PC-3 (cell line): ENCODE results near the gene DAB1. TPM values are rescaled to one million over a fixed set of nuclear protein-coding genes. Genes with fewer than 3 reads are reported as not detected.

Experiments
- ATAC-seq: fragments of 200-7000 bp; cut with Tn5 transposase; 2 replicates; pipeline ENCODE4 v1.9.1; 2020; ENCODE audit warnings: mild to moderate bottlenecking, moderate library complexity
- BruUV-seq: library from RNA; stranded (reverse); fragments of 400-500 nt; replicated peaks from 2 replicates; lab custom pipeline; 2021; lab: Mats Ljungman, UMichigan
- CTCF ChIA-PET: fragments of 300-600 bp; sonication (Branson Sonifier 250); formaldehyde crosslinking; loops from one replicate; lab custom pipeline; 2022; ENCODE audit warnings: antibody characterized with exemption; lab: Charles Lee
- POLR2A ChIA-PET: fragments of 300-600 bp; sonication (Branson Sonifier 250); formaldehyde crosslinking; loops from one replicate; lab custom pipeline; 2022; ENCODE audit warnings: antibody characterized with exemption; ENCODE audit not compliant: unreplicated experiment; lab: Charles Lee
- DNase-seq: peaks from one replicate; pipeline ENCODE4 v3.0.0-alpha.2; 2015
- H2AFZ ChIP-seq: fragments of 300-600 bp; sonication (generic); 2 replicates; pipeline ENCODE4 v1.6.0; 2016; ENCODE audit warnings: antibody characterized with exemption, low read length
- H3F3A ChIP-seq: fragments of 300-600 bp; sonication (generic); one replicate; pipeline ENCODE4 v1.6.0; 2017; ENCODE audit warnings: antibody characterized with exemption, low read length, control low read depth, mild to moderate bottlenecking; ENCODE audit not compliant: unreplicated experiment
- H3K27ac ChIP-seq: fragments of 300-600 bp; sonication (generic); 2 replicates; pipeline ENCODE4 v1.5.1; 2016; ENCODE audit warnings: mild to moderate bottlenecking, low read length
- H3K27me3 ChIP-seq: fragments of 300-600 bp; sonication (generic); 2 replicates; pipeline ENCODE4 v1.6.1; 2016; ENCODE audit warnings: low read length, mixed read lengths
- H3K36me3 ChIP-seq: fragments of 300-600 bp; sonication (generic); 2 replicates; pipeline ENCODE4 v1.6.1; 2016; ENCODE audit warnings: low read depth, mixed run types, low read length, mixed read lengths
- H3K4me1 ChIP-seq: fragments of 300-600 bp; sonication (generic); 2 replicates; pipeline ENCODE4 v1.5.1; 2016; ENCODE audit warnings: low read length; ENCODE audit not compliant: insufficient read depth
- H3K4me2 ChIP-seq: fragments of 300-600 bp; sonication (generic); 2 replicates; pipeline ENCODE4 v1.6.0; 2016; ENCODE audit warnings: low read length
- H3K4me3 ChIP-seq: fragments of 300-600 bp; sonication (generic); 2 replicates; pipeline ENCODE4 v1.5.1; 2016; ENCODE audit warnings: mild to moderate bottlenecking, low read length, mixed read lengths
- H3K79me2 ChIP-seq: fragments of 300-600 bp; sonication (generic); 2 replicates; pipeline ENCODE4 v1.6.1; 2017; ENCODE audit warnings: low read length, mixed read lengths
- H3K9ac ChIP-seq: fragments of 300-600 bp; sonication (generic); 2 replicates; pipeline ENCODE4 v1.6.0; 2016; ENCODE audit warnings: mild to moderate bottlenecking, low read length
- H3K9me2 ChIP-seq: fragments of 300-600 bp; sonication (generic); replicated peaks from 2 replicates; pipeline ENCODE4 v1.6.1; 2016; ENCODE audit warnings: mixed run types, low read length, mixed read lengths
- H3K9me3 ChIP-seq: fragments of 300-600 bp; sonication (generic); 2 replicates; pipeline ENCODE4 v1.6.1; 2016; ENCODE audit warnings: low read length, mixed read lengths
- H4K20me1 ChIP-seq: fragments of 300-600 bp; sonication (generic); 2 replicates; pipeline ENCODE4 v1.6.1; 2016; ENCODE audit warnings: low read length, mixed read lengths
- EZH2 ChIP-seq: fragments of 300-600 bp; sonication (generic); IDR thresholded peaks from one replicate; pipeline ENCODE4 v1.6.1; 2017; ENCODE audit warnings: antibody characterized with exemption, mild to moderate bottlenecking, low read length; ENCODE audit not compliant: unreplicated experiment
- EZH2phosphoT487 ChIP-seq: fragments of 300-600 bp; sonication (generic); IDR thresholded peaks from 2 replicates; pipeline ENCODE4 v1.6.1; 2018; ENCODE audit warnings: mild to moderate bottlenecking, antibody characterized with exemption, low read length, borderline replicate concordance
- intact Hi-C: fragments of 100-400 bp; cut with micrococcal nuclease; formaldehyde crosslinking; loops from 2 replicates; pipeline ENCODE4 v1.9.0; 2023
- total RNA-seq: library from RNA; depleted of rRNA; stranded (reverse); fragments of >200 nt; gene quantifications from 2 replicates; pipeline ENCODE4 v1.2.3, GENCODE V29; 2014
- TF ChIP-seq, protein P1 (sequence below): fragments of 300-600 bp; sonication (generic); conservative IDR thresholded peaks from 2 replicates; pipeline ENCODE4 v1.5.1; 2017; ENCODE audit warnings: antibody characterized with exemption, low read depth, mild to moderate bottlenecking, low read length

DAB1 gene
- total RNA-seq, 1 experiment from 2014 or later, result not detected

DNA sequence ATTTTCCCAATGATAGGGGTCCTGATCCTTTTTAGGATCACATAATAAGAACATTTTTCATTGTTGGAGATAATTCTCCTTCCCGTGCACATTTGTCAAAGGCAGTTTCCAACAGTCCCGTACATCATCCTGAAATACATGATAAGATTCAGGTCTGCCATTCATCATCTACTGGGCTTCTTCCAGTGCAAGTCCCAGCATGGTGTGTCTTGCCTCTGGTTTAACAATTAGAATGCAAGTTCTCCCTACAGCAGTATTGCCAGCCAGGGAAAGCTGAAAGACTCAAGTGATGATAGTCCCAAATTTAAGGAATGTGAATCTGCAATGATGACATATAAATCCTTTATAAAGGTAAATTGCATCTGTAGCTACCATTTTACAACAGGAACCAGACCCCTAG, 146.2 kb downstream of the DAB1 start:
- H3K36me3 ChIP-seq, result no peaks in the 10 kb centered on the region
- H3K27ac ChIP-seq, result no peak overlapping the region
- no peaks in the 10 kb centered on the region for H3K9me2 ChIP-seq
- no peak overlapping the region for H3K9ac ChIP-seq
- no TSS peak for BruUV-seq
- no peaks in the 10 kb centered on the region for H4K20me1 ChIP-seq
- no peak overlapping the region for H3K4me2 ChIP-seq
- H3K4me3 ChIP-seq, result no peak overlapping the region
- no peak for TF ChIP-seq EZH2phosphoT487
- TF ChIP-seq, protein P1, sequence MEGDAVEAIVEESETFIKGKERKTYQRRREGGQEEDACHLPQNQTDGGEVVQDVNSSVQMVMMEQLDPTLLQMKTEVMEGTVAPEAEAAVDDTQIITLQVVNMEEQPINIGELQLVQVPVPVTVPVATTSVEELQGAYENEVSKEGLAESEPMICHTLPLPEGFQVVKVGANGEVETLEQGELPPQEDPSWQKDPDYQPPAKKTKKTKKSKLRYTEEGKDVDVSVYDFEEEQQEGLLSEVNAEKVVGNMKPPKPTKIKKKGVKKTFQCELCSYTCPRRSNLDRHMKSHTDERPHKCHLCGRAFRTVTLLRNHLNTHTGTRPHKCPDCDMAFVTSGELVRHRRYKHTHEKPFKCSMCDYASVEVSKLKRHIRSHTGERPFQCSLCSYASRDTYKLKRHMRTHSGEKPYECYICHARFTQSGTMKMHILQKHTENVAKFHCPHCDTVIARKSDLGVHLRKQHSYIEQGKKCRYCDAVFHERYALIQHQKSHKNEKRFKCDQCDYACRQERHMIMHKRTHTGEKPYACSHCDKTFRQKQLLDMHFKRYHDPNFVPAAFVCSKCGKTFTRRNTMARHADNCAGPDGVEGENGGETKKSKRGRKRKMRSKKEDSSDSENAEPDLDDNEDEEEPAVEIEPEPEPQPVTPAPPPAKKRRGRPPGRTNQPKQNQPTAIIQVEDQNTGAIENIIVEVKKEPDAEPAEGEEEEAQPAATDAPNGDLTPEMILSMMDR, result no peak
- TF ChIP-seq EZH2, result no peak
- ATAC-seq, result no peak
- no peaks in the 10 kb centered on the region for H3K9me3 ChIP-seq
- DNase-seq, result no peak
- no peaks in the 10 kb centered on the region for H3K4me1 ChIP-seq
- intact Hi-C loops, result no loop called here
- peaks cover 6% of the 10 kb centered on the region; the same call in 1 of the 2 replicates for H3K27me3 ChIP-seq
- no peaks in the 10 kb centered on the region for H3F3A ChIP-seq
- POLR2A ChIA-PET, result no interaction called here
- H3K79me2 ChIP-seq, result no peaks in the 10 kb centered on the region
- CTCF ChIA-PET, result no interaction called here
- no peak overlapping the region for H2AFZ ChIP-seq

DNA sequence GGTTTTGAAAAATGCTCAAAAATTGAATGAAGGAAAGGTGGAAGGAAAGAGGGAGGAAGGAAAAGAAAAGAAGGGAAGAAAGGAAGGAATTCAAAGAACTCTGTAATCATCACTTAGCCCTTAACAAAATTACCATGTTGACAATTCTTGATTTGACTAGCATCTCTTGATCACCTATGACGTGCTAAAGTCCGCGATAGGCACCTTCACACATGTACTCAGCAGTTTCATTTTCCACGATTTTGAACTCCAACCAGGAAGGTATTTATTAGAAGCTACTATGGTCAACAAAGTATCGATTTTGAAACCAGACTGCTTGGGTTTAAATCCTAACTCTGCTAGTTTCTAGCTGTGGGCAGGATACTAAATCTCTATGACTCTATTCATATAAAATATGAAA, 146.9 kb downstream of the DAB1 start:
- H2AFZ ChIP-seq, result no peak overlapping the region
- H3K27me3 ChIP-seq, result peaks cover 6% of the 10 kb centered on the region; the same call in 1 of the 2 replicates
- H3K79me2 ChIP-seq, result no peaks in the 10 kb centered on the region
- H3K9me3 ChIP-seq, result no peaks in the 10 kb centered on the region
- H3K4me3 ChIP-seq, result no peak overlapping the region
- ATAC-seq, result no peak
- no peaks in the 10 kb centered on the region for H3F3A ChIP-seq
- H3K36me3 ChIP-seq, result no peaks in the 10 kb centered on the region
- no peaks in the 10 kb centered on the region for H3K4me1 ChIP-seq
- intact Hi-C loops, result no loop called here
- H3K9ac ChIP-seq, result no peak overlapping the region
- no peaks in the 10 kb centered on the region for H4K20me1 ChIP-seq
- DNase-seq, result no peak
- CTCF ChIA-PET, result no interaction called here
- H3K9me2 ChIP-seq, result no peaks in the 10 kb centered on the region
- no TSS peak for BruUV-seq
- H3K4me2 ChIP-seq, result no peak overlapping the region
- no peak overlapping the region for H3K27ac ChIP-seq
- POLR2A ChIA-PET, result no interaction called here
- TF ChIP-seq, protein P1, result no peak
- no peak for TF ChIP-seq EZH2phosphoT487
- no peak for TF ChIP-seq EZH2

DNA sequence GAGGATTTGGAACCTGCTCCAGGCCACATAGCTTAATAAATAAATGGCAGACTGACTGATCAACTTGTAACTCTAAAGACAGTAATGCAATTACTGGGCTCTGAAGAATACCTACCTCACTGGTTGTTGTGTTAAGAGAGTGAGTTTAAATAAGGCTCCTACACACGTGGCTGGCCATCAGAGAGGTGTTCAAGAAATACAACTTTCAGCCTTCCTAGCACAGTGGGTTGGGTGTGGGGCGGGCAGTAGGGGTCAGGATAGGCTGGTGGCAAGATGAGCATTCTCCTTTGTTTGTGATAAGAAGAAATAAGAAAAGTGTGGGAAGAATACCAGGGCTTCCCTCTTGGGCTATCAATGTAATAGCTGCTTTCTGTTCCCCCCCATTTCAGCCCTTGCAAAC, 151.3 kb downstream of the DAB1 start:
- H3K4me1 ChIP-seq, result no peaks in the 10 kb centered on the region
- no peaks in the 10 kb centered on the region for H3K9me3 ChIP-seq
- no peaks in the 10 kb centered on the region for H3F3A ChIP-seq
- H3K9me2 ChIP-seq, result no peaks in the 10 kb centered on the region
- no peaks in the 10 kb centered on the region for H3K36me3 ChIP-seq
- peaks cover 4% of the 10 kb centered on the region; the same call in 1 of the 2 replicates for H3K27me3 ChIP-seq
- H3K4me2 ChIP-seq, result no peak overlapping the region
- no TSS peak for BruUV-seq
- H3K9ac ChIP-seq, result no peak overlapping the region
- POLR2A ChIA-PET, result no interaction called here
- no peaks in the 10 kb centered on the region for H4K20me1 ChIP-seq
- no peak overlapping the region for H3K4me3 ChIP-seq
- no peak for ATAC-seq
- TF ChIP-seq EZH2, result no peak
- TF ChIP-seq, protein P1, result no peak
- no peak for TF ChIP-seq EZH2phosphoT487
- DNase-seq, result no peak
- CTCF ChIA-PET, result no interaction called here
- intact Hi-C loops, result no loop called here
- H2AFZ ChIP-seq, result no peak overlapping the region
- H3K79me2 ChIP-seq, result no peaks in the 10 kb centered on the region
- no peak overlapping the region for H3K27ac ChIP-seq
